Activated T-cell treated with anti-CD3 and anti-CD28 coated beads, Interleukin-2, amount 50 U/mL, for 72 hours (primary cell): Measurements from ENCODE around the gene ZNF555. TPM values are rescaled to one million over a fixed set of nuclear protein-coding genes. Genes with fewer than 3 reads are reported as not detected.

ENCODE experiments used
- ATAC-seq, 2 donors: fragments of 150-1000 bp; cut with Tn5 transposase; replicated peaks in 1 of 2; 2 replicates each; pipeline ENCODE4 v1.10.0; 2021; ENCODE audit warnings: moderate library complexity in 2 of 2, mild to moderate bottlenecking in 1 of 2
- DNase-seq, 2 donors: peaks; one replicate each; pipeline ENCODE4 v3.0.0; 2021 to 2022; ENCODE audit warnings: mixed read lengths in 1 of 2
- H3K27ac Mint-ChIP-seq: one replicate; pipeline ENCODE4 v1.8.0; 2022; ENCODE audit warnings: mild to moderate bottlenecking, moderate library complexity, mixed read lengths
- H3K27me3 Mint-ChIP-seq: one replicate; pipeline ENCODE4 v1.8.0; 2022; ENCODE audit warnings: low read depth, mixed read lengths
- H3K36me3 Mint-ChIP-seq, 2 donors: one replicate each; pipeline ENCODE4 v1.8.0; 2022; ENCODE audit warnings: mixed read lengths in 2 of 2, mild to moderate bottlenecking in 1 of 2; ENCODE audit not compliant: insufficient read depth in 2 of 2
- H3K4me1 Mint-ChIP-seq: one replicate; pipeline ENCODE4 v1.8.0; 2022; ENCODE audit warnings: low read depth, mixed read lengths
- H3K4me3 Mint-ChIP-seq, 2 donors: one replicate each; pipeline ENCODE4 v1.8.0; 2022; ENCODE audit warnings: mild to moderate bottlenecking in 2 of 2, mixed read lengths in 2 of 2, moderate library complexity in 2 of 2
- H3K9me3 Mint-ChIP-seq, 2 donors: one replicate each; pipeline ENCODE4 v1.8.0; 2022; ENCODE audit warnings: mixed read lengths in 2 of 2
- total RNA-seq, 2 donors: library from RNA; stranded (reverse); gene quantifications; one replicate each; pipeline ENCODE4 v1.2.3, GENCODE V29; 2022

ZNF555 gene
- total RNA-seq, 2 donors from 2014 or later = 4.6 to 4.8 TPM

- peaks cover 52% of the 10 kb centered on the region for H3K4me1 Mint-ChIP-seq
- H3K27ac Mint-ChIP-seq = no peak overlapping the region
- H3K9me3 Mint-ChIP-seq = peaks cover 1 to 3% of the 10 kb centered on the region in 2 donors
- H3K36me3 Mint-ChIP-seq = peaks cover 4 to 5% of the 10 kb centered on the region in 2 donors
- no peak overlapping the region for H3K4me3 Mint-ChIP-seq
- no peak for ATAC-seq
- DNase-seq = no peak
- H3K27me3 Mint-ChIP-seq = no peaks in the 10 kb centered on the region
Measured at GRCh38 chr19:2906631-2907195, 65.4 kb downstream of the ZNF555 start.

Other genes with a start within 250 kb of the ZNF555 start
- 1 to 10 TPM; 1.3 TPM for gene GNG7, start 138.8 kb upstream of the ZNF555 start, total RNA-seq
- gene DIRAS1, start 120.1 kb upstream of the ZNF555 start, total RNA-seq = under 1 TPM; 0.32 to 0.55 TPM
- gene SLC39A3, start 101.5 kb upstream of the ZNF555 start, total RNA-seq = 10 to 100 TPM; 28.7 to 37.2 TPM
- gene SGTA, start 58.2 kb upstream of the ZNF555 start, total RNA-seq = 10 to 100 TPM; 45.1 to 63.7 TPM
- gene THOP1, start 56.0 kb upstream of the ZNF555 start, total RNA-seq = 100 to 1,000 TPM; 101 to 126 TPM
- 1 to 10 TPM; 4.3 to 4.5 TPM for gene ZNF554, start 21.6 kb upstream of the ZNF555 start, total RNA-seq
- under 1 TPM in 1 of 2 donors, not detected in 1; 0.10 TPM for gene ZNF556, start 25.9 kb downstream of the ZNF555 start, total RNA-seq
- gene ZNF57, start 59.5 kb downstream of the ZNF555 start, total RNA-seq = 1 to 10 TPM; 6.2 to 7.6 TPM
- gene ZNF77, start 103.5 kb downstream of the ZNF555 start, total RNA-seq = 1 to 10 TPM; 5.4 to 5.5 TPM
- 1 to 10 TPM; 4.5 to 6.0 TPM for gene TLE6, start 136.1 kb downstream of the ZNF555 start, total RNA-seq
- 10 to 100 TPM; 12.4 to 16.5 TPM for gene TLE2, start 187.8 kb downstream of the ZNF555 start, total RNA-seq
- gene TLE5, start 221.0 kb downstream of the ZNF555 start, total RNA-seq = 100 to 1,000 TPM; 286 to 349 TPM